GM18502 (cell line): Measurements from ENCODE around the gene PRELID2.
"Not testable (repeated sequence)": the region's sequence is repeated elsewhere in the genome, so short reads cannot be mapped to it uniquely, and the experiment has no call there.

Experiments used
- ATAC-seq: cut with Tn5 transposase; IDR thresholded peaks from one replicate; pipeline ENCODE4 v1.9.1; 2021; ENCODE audit warnings: mild to moderate bottlenecking; ENCODE audit not compliant: unreplicated experiment, poor library complexity

Gene PRELID2

DNA sequence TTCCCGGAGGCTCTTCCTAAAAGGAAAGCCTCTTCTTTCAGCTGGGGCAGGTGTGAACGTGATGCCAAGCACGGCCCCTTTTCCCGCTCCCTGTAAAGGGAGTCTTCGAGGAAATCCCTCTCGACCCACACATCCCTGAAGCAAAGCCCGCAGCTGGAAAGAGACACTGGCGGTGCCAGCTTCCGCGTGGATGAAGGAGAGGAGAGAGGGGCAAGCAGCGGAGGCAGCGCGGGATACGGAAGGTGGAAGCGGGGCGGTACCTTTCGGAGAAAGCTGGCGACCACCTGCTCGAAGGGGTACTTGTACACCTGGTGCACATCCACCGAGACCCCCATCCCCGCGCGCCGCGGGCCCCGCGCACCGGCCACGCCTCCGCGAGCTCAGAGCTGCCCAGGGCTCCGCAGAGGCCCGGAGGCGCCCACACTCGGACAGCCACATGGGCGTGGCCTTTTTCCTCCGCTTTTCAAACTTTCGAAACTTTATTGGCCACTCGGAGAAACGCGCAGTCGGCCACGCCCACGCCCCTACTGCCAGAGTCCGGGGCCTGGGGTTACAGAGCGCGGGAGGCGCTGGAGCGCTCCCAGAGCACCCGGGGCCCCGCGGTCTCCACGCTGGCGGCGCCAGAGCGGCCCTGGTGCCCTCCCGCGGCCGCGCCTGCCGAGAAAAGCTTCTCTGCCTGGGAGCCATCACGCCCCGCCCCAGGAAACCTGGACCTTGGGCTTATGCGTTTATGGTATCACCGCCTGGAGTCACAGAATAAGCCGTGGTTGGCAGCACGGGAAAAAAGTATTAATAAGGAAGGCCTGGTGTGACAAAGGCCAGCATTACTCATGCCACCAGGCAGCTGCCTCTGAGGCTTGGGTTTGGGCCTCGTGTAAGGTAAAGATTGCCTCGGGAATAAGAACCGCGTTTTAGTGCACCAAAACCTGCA, at the start of gene PRELID2:
Gene PRELID2 (minus strand): TSS at position 426 of the 931 bp plus-strand sequence. CDS start 91 bp downstream, at position 335.
- peak; percentile 72 for ATAC-seq

DNA sequence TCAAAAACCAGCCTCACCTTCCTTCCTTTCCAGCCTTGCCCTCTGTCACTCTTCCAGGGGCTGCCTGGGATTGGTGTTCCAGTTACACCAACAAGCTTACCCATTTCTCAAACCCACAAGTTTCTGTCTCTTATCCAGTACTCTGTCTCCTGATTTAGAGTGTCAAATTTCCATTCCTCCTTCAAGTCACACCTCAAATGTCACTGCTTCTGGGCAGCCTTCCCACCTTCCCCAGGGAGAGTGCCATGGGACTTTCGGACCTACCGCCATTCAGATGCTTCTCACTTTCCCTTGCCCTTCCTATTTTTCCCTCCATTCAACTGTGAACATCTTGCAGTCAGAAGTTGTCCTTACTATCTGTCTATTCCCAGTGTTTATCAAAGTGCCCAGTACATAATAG, 39.6 kb upstream of the PRELID2 start:
- ATAC-seq, result no peak

DNA sequence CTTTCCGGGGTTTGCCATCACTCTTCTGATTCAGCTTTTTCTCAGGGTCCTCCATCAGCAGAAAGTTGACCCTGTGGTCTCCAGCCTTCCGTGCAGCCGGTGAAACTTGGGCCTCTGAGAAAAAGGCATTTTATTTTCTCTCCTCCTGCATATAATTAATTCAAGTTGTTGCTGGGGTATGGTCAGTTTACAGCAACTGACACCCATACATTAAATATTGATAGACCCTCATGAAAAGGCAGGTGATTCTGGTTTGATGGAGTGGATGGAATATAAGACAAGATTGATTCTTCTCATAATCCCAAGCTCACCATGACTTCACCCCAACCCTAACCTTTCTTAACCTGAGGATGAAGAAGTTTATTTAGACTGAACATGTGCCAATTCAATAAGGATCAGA, 37.8 kb upstream of the PRELID2 start, which contains the start of gene GRXCR2:
Gene GRXCR2 (minus strand): TSS at position 101 of the 400 bp plus-strand sequence. CDS start 46 bp downstream, at position 55.
- no peak for ATAC-seq

DNA sequence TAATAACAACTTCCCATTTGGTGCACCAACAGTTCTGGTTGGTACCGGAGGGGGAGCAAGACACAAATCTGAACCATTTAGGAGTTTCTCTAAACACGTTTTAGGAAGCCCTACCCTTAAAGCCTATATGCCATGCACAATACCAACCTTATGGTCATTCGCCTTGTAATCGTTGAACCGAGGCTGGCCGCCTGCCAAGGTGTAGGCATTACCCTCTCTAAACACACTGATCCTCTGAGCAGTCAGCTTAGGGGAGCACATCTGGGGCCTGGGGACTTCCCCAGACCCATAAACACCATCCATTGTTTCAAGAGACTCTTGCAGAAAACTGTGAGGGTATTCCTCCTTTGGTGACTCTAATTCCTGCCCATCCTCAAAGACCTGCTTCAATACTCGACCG, 37.3 kb upstream of the PRELID2 start:
- no peak for ATAC-seq

DNA sequence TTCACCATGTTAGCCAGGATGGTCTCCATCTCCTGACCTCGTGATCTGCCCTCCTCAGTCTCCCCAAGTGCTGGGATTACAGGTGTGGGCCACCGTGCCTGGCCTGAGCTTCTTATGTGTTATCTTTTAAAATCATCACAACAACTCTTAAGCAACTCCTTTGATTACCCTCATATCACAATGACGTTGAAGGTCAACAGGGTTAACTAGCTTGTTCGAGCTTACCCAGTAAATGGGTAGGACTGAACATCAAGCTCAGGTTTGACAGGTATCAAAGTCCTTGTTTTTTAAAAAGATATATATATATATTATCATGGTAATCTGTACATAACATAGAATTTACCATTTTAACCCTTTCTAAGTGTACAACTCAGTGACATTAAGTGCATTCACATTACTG, 34.6 kb upstream of the PRELID2 start:
- ATAC-seq, result no peak

DNA sequence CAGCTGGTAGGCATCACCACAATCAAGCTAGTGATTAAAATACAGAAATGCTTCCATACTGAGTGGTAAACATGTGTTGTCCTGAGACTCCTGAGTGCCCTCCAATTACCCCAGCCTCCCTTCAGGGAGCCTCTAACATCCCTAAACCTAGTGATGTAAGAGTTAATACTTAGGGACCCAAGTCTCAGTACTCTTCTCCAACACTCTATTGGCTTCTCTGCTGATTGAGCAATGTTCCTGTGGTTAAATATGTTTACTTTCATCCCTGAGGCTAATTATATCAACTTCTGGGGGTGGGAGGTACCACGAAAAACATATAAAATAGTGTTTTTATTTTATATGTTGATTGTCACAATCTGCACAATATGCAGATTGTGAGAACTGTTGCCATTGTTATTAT, 32.7 kb upstream of the PRELID2 start:
- ATAC-seq, result no peak

DNA sequence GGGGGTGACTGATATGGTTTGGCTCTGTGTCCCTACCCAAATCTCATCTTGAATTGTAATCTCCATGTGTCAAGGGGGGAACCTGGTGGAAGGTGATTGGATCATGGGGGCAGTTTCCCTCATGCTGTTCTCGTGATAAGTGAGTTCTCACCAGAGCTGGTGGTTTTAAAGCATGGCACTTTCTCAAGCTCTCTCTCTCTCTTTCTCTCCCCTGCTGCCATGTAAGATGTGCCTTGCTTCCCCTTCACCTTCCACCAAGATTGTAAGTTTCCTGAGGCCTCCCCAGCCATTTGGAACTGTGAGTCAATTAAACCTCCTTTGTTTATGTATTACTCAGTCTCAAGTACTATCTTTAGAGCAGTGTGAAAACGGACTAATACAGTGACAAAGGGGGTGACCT, 29.3 kb upstream of the PRELID2 start:
- not testable (repeated sequence) for ATAC-seq

DNA sequence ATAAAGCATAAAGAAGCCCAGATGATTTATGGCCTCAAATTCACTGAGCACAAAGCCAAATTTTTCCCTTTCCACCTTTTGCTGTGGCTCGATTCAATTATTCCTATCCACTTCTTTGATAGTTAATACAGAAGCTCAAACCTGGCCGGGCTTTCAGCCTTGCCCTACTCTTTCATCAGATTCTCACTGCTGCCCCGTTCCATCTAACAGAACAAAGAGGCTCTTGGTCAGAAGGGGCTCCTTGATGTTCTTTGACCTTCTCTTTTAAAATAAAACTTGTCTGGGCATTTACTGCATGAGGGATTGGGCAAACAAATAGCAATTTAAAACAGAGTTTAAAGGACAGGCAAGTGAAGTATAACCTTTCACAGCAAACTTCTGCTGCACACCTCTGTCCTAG, 27.9 kb upstream of the PRELID2 start:
- no peak for ATAC-seq

DNA sequence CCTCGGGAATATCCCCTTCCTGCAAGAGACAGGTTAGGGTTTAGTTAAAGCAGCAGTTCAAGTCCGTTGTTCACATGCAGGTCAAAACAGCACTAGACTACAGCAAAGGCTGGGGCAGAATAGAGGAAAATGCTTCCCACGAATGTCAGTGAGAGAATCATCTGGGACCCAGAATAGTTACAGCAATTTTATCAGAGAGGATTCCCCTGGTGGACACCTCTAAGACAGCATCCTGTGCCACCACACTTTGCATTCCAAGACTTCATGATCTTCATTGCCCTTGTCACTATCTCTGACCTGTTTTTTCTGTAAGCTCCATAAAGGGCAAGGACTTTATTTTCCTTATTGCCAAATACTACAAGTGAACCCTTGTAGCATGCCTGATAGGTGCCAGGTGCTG, 24.8 kb upstream of the PRELID2 start:
- ATAC-seq, result no peak

DNA sequence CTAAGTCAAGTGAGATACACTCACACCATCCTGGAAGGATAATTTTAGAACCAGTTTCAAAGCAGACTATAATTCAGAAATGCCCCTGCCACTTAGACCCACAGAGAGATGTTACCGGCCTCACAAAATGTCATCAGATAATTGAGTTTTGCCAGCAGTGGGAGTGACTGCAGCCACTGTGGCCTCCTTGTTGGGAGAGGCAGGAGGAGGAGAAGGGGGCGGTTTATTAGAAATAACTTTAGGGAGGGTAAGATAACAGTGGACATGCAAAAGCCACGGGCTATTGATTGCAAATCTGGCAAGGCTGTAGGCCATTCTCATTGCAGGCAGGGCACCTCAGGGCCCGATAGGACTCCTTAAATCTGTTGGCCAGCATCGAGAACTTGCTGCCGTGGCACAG, 24.3 kb upstream of the PRELID2 start:
- ATAC-seq, result no peak

DNA sequence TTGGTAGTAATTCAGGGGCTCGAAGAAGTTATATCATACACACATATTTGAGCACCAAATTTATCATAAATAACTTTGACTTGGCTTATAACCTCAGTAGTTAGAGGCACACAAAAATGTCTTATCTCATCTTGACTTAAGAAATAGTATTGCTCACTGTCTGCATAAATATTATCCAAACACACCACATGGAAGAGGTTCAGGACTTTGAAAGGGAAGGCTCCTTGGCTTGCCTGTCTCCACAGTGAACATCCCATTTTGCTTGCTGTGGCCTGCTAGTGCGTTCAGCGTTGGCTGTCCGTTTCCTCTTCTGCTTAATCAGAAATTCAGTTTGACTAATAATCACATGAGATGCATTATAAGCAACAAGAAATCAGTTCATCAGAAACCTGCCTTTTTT, 23.8 kb upstream of the PRELID2 start:
- no peak for ATAC-seq

DNA sequence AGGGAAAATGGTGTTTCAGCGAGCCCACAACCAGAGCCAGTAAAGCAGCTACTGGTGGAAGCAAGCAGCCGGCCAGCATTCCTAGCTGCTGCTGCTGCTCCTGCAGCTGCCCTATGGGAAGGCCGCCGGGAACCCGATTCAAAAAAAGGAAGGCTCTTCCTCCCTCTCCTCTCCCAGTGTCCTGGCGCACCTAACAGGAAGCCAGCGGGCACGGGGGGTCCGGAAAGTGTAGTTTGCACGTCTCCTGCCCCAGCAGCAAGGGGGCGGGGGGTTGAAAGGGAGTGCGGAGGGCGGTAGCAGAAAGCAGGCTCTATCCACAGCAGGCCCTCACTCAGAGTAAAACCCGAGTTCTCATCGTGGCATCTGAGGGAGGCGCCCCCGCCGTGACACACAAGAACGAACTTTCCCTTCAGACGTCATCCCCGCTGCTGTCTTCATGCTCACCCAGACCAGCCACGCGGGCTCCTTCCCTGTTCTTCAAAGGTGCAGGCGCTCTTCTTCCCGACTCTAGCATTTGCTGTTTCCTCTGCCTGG, 21.2 kb upstream of the PRELID2 start:
- peak; percentile 55 for ATAC-seq

DNA sequence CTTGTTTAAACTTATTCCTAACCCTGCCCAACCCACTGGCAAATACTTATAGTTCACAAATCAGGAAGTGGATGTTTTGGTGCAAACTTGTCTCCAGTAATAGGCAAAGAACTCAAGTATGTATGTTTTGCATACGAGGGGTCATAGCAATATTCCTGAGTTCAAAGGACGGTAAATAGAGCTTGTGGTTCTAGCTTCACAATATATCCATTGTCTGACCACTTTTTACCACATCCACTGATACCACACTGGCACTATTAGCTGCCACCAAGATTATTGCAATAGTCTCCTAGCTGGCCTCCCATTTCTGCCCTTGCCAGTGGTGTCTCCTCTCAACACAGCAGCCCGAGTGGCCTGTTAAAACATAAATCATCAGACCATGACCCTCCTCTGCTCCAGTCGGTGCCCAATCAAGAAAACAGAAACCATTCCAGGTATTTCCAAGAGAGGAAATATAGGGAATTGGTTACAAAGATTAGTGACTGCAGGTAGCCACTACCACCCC, 20.7 kb upstream of the PRELID2 start:
- no peak for ATAC-seq

DNA sequence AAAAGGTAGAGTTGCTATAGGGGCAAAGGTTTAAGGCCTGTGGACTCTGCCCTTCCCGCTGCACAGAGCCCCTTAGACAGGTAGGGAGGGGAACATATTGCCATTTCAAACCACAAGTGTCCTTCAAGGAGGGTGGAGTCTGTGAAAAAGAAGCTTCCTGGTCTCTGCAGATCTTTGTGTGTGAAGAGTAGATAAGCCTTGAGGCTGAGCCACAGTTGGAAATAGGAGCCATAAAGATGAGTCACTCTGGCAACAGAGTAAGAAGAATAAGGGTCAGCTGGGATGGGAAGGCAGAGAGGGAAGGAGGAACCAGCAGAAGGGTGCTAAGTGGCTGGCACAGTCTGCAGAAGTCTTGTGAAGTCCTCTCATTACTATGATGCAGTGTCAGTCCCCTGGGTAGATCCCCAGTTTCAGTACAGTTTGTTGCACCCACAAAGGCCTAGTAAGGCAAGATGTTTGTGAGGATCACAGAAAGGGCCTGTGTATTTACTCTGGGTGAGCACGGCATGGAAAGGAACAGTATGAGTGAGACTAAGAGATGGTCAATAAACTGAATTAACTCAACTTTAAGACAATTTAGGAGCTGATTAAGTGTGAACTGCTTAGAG, 19.6 kb upstream of the PRELID2 start:
- ATAC-seq, result no peak

DNA sequence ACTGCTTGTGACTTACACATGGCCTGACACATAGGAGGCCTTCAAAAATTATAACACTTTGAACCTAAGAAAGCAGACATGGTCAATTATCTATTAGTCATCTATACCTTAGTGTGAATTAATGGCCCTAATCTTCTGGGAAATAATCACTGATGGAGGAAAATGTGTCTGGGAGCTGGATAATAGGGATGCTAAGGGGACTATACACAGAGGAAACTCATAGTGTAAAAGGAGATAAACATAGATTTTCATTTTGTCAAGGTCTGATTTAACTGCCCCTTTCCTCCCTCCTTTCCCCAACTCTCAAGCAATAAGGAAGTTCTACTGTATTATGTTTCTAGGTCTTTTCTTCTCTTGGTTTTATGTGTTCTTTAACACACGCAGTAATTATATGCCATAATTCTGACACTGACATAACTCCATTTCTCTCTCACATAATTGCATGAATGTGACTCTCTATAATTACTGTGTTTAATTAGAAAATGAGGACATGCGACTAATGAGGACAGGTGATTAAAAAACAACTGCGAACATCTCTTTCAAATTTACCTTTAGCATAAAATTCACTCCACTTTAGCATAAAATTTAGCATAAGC, 18.7 kb upstream of the PRELID2 start:
- no peak for ATAC-seq

DNA sequence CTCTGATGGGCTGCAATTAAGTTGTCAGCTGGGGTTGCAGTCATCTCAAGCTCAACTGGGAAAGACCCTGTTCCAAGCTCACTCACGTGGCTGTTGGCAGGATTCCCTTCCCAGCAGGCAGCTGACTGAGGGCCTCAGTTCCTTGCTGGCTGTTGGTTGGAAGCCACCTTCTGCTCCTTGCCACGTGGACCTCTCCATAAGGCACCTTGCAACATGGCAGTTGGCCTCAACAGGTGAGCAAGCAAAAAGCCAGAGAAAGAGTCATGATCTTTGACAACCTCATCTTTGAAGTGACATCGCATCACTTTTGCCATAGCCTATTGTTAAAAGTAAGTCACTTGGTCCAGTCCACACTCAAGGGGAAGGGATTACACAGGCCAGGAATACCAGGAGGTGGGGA, 17.8 kb upstream of the PRELID2 start:
- no peak for ATAC-seq

DNA sequence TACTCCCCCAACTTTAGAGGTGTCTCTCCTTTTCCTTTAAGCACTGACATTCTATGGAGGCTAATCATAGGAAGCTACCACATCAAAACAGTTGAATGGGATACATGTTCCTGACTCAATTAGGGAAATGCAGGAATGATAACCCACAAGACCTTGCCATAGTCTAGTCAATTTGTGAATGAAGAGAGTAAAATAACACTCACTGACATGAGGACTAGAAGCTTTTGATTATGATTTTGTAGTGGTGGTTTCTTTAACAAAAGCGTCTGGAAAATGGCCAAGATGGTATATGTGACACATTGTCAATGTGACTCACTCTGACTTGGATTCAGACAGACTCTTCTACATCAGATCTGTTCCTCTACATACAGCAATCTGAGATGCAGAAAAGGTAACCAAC, 13.7 kb upstream of the PRELID2 start:
- ATAC-seq, result no peak

DNA sequence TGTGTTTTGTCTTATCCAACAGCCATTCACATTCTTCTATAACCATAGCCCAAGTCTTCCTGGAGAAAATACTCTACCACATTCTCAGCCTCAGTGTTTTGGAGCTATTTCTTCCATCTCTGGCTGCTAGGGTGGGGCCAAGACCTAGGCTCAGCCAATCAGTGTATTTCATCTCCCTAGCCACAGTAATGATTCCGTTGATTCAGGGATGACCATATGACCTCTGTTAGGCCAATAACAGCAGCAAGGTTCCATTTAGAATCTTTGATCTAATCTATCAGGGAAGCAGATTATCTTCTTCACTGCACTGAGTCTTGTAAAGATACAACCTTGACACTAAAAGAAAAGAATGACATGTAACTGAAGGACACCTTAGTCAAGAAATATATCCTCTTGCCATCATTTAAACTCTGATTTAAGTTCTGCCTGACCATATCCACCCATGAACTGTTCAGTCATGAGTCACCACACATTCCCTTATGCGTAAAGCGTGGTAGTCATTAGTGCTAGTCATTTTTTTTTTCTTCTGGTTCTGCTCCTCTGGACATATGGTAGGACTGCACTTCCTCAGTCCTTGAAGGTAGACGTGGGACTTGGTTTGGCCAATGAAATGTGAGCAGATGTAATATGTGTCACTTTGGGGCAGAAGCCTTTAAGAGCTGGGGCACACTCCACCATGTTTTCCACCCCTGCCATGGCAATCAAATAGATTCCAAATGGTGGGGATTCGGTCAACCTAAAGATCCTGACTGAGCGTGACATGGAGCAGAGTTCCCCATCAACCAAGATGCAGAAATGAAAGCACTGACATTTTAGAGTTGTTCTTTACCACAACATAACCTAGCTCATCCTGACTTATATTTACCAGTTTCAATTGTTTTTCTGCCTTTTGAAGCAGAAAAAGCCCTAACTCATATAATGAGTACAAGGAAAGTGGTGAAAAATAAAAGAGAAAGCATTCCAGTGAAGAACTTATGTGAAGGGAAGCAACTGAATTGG, 12.7 kb upstream of the PRELID2 start:
- ATAC-seq, result no peak

DNA sequence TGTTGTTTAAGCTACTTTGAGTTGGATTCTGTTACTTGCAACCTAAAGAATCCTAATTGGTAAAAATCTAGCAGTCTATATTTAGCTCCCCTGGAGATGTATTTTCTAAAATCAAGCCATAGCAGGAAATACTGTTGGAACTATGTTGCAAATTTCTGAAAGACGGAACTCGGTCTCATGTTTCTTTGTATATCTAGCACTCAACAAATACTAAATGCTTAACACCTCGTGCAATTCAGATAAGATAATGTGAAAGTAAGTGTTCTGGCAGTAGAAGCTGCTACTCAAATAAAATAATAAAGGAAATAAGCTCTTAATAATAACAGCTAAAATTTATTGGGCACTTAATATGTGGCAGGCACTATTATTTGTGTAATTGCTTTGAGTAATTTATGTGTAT, 10.9 kb upstream of the PRELID2 start:
- no peak for ATAC-seq

DNA sequence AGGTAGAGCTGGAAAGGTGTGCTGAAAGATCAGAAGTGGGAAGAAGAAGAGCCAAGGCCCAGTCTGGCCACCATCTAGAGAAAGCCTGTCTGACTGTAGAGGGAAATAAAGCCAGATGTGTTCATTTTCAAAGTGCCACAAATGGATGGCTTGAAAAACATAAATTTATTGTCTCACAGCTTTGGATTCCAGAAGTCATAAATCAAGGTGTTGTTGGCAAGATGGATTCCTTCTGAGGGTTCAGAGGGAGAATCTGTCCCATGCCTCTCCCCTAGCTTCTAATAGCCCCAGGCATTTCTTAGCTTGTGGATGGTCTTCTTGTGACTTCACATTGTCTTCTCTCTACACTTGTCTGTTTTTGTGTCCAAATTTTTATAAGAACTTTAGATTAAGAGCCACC, 6.2 kb upstream of the PRELID2 start:
- no peak for ATAC-seq
